Mammary epithelial cell (primary cell): ENCODE results near the gene MIPEP.

ENCODE experiments used
- EZH2 ChIP-seq: IDR thresholded peaks from 2 replicates; pipeline ENCODE4 v1.6.1; 2012; ENCODE audit warnings: low read length, inconsistent platforms, borderline replicate concordance
- TF ChIP-seq, protein P1 (sequence below), 2 donors: IDR thresholded peaks in 1 of 2; conservative IDR thresholded peaks in 1 of 2; 2 replicates each; pipeline ENCODE4 v1.5.1; 2011 to 2012; ENCODE audit warnings: inconsistent platforms in 2 of 2, low read length in 2 of 2, mild to moderate bottlenecking in 2 of 2, control low read depth in 1 of 2, low read depth in 1 of 2; ENCODE audit not compliant: insufficient read depth in 1 of 2; ENCODE audit errors: extremely low read depth in 1 of 2

DNA sequence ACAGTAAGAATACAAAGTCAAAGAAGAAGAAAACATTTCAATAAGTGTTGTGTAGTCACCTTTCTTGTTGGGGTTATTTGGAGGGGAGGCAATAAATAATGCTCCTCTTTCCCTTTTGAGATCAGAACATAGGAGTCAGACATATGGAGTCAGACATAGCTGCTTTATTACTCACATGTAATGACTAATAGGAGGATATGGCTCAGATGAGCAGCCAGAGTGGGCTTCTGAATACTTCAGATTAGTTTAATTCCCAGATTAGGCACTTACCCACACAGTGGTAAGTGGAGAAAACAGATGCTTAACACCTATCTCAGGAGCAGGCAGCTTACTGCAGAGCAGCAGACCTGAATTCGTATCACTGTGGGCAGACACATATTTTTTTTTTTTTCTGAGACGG, 39.8 kb upstream of the MIPEP start:
- TF ChIP-seq, protein P1, sequence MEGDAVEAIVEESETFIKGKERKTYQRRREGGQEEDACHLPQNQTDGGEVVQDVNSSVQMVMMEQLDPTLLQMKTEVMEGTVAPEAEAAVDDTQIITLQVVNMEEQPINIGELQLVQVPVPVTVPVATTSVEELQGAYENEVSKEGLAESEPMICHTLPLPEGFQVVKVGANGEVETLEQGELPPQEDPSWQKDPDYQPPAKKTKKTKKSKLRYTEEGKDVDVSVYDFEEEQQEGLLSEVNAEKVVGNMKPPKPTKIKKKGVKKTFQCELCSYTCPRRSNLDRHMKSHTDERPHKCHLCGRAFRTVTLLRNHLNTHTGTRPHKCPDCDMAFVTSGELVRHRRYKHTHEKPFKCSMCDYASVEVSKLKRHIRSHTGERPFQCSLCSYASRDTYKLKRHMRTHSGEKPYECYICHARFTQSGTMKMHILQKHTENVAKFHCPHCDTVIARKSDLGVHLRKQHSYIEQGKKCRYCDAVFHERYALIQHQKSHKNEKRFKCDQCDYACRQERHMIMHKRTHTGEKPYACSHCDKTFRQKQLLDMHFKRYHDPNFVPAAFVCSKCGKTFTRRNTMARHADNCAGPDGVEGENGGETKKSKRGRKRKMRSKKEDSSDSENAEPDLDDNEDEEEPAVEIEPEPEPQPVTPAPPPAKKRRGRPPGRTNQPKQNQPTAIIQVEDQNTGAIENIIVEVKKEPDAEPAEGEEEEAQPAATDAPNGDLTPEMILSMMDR (conservative IDR thresholded peaks at IDR 0.05 in 1 of 2, IDR thresholded peaks at IDR 0.05 in 1 of 2; ENCODE audit: extremely low read depth in 1 of 2, insufficient read depth in 1 of 2, low read depth in 1 of 2, low read length in 2 of 2), result no peak
- no peak for TF ChIP-seq EZH2
